Skeletal muscle satellite cell (primary cell): ENCODE data around the gene UXT.
A peak's percentile ranks its signal among the peaks of the same experiment; 100 is the strongest.

Source experiments
- H3K27me3 ChIP-seq: 2 replicates; pipeline ENCODE4 v1.7.0; 2013; ENCODE audit warnings: low read length; ENCODE audit not compliant: control insufficient read depth, insufficient read depth
- H3K36me3 ChIP-seq: 2 replicates; pipeline ENCODE4 v1.7.0; 2013; ENCODE audit warnings: mild to moderate bottlenecking, control low read depth, low read length; ENCODE audit not compliant: insufficient read depth
- H3K4me1 ChIP-seq: 2 replicates; pipeline ENCODE4 v1.7.0; 2013; ENCODE audit warnings: low read length; ENCODE audit not compliant: control insufficient read depth, insufficient read depth
- H3K4me2 ChIP-seq: 2 replicates; pipeline ENCODE4 v1.7.0; 2013; ENCODE audit warnings: mild to moderate bottlenecking, low read length
- H3K4me3 ChIP-seq: 2 replicates; pipeline ENCODE4 v1.7.0; 2013; ENCODE audit warnings: low read length
- H3K9ac ChIP-seq: 2 replicates; pipeline ENCODE4 v1.7.0; 2013; ENCODE audit warnings: mild to moderate bottlenecking, low read depth, low read length, moderate library complexity
- H3K9me3 ChIP-seq: replicated peaks from 2 replicates; pipeline ENCODE4 v1.7.0; 2013; ENCODE audit warnings: mild to moderate bottlenecking, control low read depth, low read length

UXT gene

DNA sequence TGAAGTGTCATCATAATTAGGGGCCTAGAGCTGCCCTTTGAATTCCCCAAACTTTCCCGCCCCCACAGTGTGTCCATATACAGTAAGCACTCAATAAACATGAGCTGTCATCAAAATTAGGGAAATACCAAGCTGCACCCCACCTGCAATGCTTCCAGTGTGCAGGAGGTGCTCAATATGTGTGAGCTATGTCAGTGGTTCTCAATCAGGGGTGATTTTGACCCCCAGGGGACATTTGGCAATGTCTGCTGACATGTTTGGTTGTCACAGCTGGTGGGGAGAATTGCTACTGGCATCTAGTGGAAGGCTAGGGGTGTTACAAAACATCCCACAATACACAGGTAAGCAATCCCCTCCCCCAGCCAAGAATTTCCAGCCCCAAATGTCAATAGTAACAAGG lies 30.0 kb downstream of the UXT start:
- H3K4me2 ChIP-seq = no peak overlapping the region
- no peaks in the 10 kb centered on the region for H3K27me3 ChIP-seq
- no peak overlapping the region for H3K9ac ChIP-seq
- no peak overlapping the region for H3K4me3 ChIP-seq
- H3K9me3 ChIP-seq = no peaks in the 10 kb centered on the region
- H3K4me1 ChIP-seq = no peaks in the 10 kb centered on the region
- H3K36me3 ChIP-seq = no peaks in the 10 kb centered on the region

DNA sequence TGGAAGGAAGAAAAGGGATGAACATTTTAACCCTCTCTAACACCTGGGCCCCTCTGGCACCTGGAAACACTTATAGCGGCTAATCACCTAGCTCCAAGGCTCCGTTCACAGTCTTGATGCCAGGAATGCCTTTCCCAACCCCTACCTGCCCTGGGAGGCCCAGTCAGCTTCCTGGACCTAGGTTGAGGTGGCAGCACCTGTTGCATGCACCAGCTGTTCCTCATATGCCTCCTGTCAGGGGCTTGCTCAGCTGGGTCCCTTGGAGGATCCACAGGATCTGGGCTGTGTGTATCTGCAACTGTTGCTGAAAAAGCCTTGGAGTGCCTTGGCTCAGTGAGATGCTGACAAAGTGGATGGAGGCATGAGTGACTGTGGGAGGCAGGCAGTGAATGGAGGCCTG lies 33.6 kb downstream of the UXT start:
- Histone ChIP-seq H3K4me1 (no peaks in the 10 kb centered on the region), H3K9me3 (no peaks in the 10 kb centered on the region), H3K9ac (no peak overlapping the region), H3K4me2 (no peak overlapping the region), H3K27me3 (no peaks in the 10 kb centered on the region), H3K4me3 (no peak overlapping the region), H3K36me3 (no peaks in the 10 kb centered on the region)

GRCh38 chrX:47623540-47624027 lies 35.4 kb downstream of the UXT start:
- Histone ChIP-seq H3K36me3 (no peaks in the 10 kb centered on the region), H3K4me1 (no peaks in the 10 kb centered on the region), H3K27me3 (no peaks in the 10 kb centered on the region), H3K4me3 (peak overlapping the region; percentile 63), H3K9me3 (no peaks in the 10 kb centered on the region), H3K9ac (no peak overlapping the region), H3K4me2 (peak overlapping the region; percentile 73)

DNA sequence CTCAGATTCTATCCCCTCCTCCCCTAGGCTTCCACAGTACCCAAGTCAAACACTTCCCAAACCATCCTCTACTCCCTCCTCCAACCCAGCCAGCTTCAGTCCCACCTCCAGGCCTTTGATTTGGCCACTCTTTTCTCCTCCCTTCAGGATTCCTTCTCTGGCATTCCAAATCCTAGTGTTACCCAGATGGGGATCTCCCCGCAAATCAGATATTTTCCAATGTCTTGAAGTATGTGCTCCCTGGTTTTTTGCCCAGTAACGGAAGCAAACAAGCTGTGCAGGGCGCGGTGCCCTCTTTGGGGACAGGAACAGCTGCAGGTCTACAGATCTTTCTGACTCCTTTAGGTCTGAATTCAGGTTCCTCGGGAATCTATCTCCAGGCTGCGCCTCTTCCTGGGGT lies 37.1 kb downstream of the UXT start:
- Histone ChIP-seq H3K4me3 (no peak overlapping the region), H3K9ac (no peak overlapping the region), H3K4me1 (no peaks in the 10 kb centered on the region), H3K9me3 (no peaks in the 10 kb centered on the region), H3K27me3 (peaks cover 7% of the 10 kb centered on the region), H3K36me3 (no peaks in the 10 kb centered on the region), H3K4me2 (no peak overlapping the region)

DNA sequence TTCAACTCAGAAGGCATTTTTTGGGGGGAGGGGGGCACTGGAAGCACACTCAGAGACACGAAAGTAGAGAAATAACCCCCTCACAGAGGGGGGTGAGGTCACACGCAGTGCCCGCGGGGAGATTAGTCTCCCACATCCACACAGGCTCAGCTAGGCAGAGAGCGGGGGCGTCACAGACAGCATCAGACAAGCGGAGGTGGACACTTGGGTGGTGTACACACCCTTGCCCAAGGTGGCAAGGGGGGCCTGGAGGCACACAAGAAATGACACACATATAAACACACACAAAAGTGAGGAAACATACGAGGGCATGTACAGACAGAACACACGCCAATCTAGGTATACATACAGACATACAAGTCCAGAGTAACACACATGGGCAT lies 38.7 kb downstream of the UXT start:
- Histone ChIP-seq H3K9ac (no peak overlapping the region), H3K4me3 (no peak overlapping the region), H3K4me2 (peak overlapping the region; percentile 33), H3K4me1 (no peaks in the 10 kb centered on the region), H3K9me3 (no peaks in the 10 kb centered on the region), H3K27me3 (peaks cover 7% of the 10 kb centered on the region), H3K36me3 (no peaks in the 10 kb centered on the region)

- Histone ChIP-seq H3K4me1 (no peaks in the 10 kb centered on the region), H3K4me2 (peak within 1 kb of the TSS; percentile 80), H3K27me3 (peaks cover 7% of the 10 kb centered on the region), H3K36me3 (no peaks in the 10 kb centered on the region), H3K4me3 (peak within 1 kb of the TSS; percentile 60), H3K9me3 (no peaks in the 10 kb centered on the region), H3K9ac (no peak within 1 kb of the TSS)
Measured at GRCh38 chrX:47619486-47620302, 39.3 kb downstream of the UXT start, which contains the start of gene SYN1. Gene SYN1 (minus strand): TSS chrX:47619857. CDS start chrX:47619728, 129 bp downstream.

GRCh38 chrX:47618923-47619485 lies 40.0 kb downstream of the UXT start:
- H3K9me3 ChIP-seq = no peaks in the 10 kb centered on the region
- H3K9ac ChIP-seq = no peak overlapping the region
- H3K27me3 ChIP-seq = peaks cover 11% of the 10 kb centered on the region
- peak overlapping the region; percentile 80 for H3K4me2 ChIP-seq
- H3K4me3 ChIP-seq = no peak overlapping the region
- H3K4me1 ChIP-seq = no peaks in the 10 kb centered on the region
- no peaks in the 10 kb centered on the region for H3K36me3 ChIP-seq

GRCh38 chrX:47614618-47615017 lies 44.4 kb downstream of the UXT start:
- Histone ChIP-seq H3K27me3 (peaks cover 14% of the 10 kb centered on the region), H3K9me3 (no peaks in the 10 kb centered on the region), H3K9ac (no peak overlapping the region), H3K4me3 (no peak overlapping the region), H3K4me1 (no peaks in the 10 kb centered on the region), H3K36me3 (no peaks in the 10 kb centered on the region), H3K4me2 (no peak overlapping the region)

DNA sequence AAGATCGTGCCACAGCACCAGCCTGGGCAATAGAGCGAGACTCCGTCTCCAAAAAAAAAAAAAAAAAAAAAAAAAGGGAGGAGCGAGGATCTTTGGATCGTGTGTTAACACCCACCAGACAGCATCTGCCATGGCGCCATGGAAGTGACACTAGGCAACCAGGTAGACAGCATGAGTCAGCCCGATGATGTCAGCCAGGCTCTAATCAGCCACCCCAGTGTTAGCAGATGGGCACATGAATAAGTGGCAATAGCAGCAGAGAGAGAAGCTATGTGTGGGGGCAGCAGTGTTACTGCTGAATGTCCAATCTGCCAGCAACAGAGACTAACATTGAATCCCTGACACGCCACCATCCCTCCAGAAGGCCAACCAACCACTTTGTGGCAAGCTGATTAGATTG lies 45.9 kb downstream of the UXT start:
- no peaks in the 10 kb centered on the region for H3K4me1 ChIP-seq
- no peak overlapping the region for H3K9ac ChIP-seq
- peaks cover 10% of the 10 kb centered on the region for H3K27me3 ChIP-seq
- H3K4me3 ChIP-seq = no peak overlapping the region
- H3K4me2 ChIP-seq = no peak overlapping the region
- no peaks in the 10 kb centered on the region for H3K9me3 ChIP-seq
- H3K36me3 ChIP-seq = no peaks in the 10 kb centered on the region

DNA sequence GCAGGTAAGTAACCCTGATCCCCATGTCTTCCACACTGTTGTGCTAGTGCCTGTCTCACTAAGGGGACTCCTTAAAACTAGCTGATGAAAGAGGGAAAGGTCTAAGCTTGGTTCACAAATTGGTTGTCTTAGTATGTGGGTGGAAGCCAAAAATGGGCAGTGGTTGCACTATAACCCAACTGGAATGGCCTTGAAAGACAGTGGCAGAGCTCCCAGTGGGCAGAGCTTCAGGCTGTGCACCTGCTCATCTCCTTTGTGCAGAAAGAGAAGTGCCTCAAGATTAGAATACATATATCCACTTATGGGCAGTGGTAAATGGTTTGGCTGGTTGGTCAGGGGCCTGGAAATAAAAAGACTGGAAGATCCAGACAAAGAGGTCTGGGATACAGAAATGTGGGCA lies 46.6 kb downstream of the UXT start:
- H3K4me3 ChIP-seq = no peak overlapping the region
- H3K27me3 ChIP-seq = peaks cover 6% of the 10 kb centered on the region
- H3K4me1 ChIP-seq = no peaks in the 10 kb centered on the region
- no peak overlapping the region for H3K9ac ChIP-seq
- H3K9me3 ChIP-seq = no peaks in the 10 kb centered on the region
- H3K36me3 ChIP-seq = no peaks in the 10 kb centered on the region
- H3K4me2 ChIP-seq = no peak overlapping the region

DNA sequence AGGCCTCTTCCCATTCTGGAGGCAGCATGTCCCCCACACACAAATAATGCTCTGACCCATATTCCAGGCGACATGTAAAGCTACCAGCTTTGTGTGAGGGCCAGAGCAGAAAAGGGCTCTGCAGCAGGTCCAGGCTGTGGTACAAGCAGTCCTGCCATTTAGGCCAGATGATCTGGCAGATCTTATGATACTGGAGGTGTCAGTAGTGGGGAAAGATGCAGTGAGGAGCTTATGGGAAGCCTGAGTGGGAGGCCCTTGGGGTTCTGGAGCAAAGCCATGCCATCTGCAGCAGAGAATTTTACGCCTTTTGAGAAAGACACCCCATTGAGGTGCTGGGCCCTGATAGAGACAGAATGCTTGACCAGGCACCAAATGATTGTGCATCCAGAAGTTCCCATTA lies 47.1 kb downstream of the UXT start:
- Histone ChIP-seq H3K4me3 (no peak overlapping the region), H3K36me3 (no peaks in the 10 kb centered on the region), H3K4me2 (no peak overlapping the region), H3K9me3 (no peaks in the 10 kb centered on the region), H3K27me3 (peaks cover 6% of the 10 kb centered on the region), H3K9ac (no peak overlapping the region), H3K4me1 (no peaks in the 10 kb centered on the region)

GRCh38 chrX:47611489-47611888 lies 47.5 kb downstream of the UXT start:
- Histone ChIP-seq H3K4me1 (no peaks in the 10 kb centered on the region), H3K4me2 (no peak overlapping the region), H3K4me3 (no peak overlapping the region), H3K9ac (no peak overlapping the region), H3K36me3 (no peaks in the 10 kb centered on the region), H3K9me3 (no peaks in the 10 kb centered on the region), H3K27me3 (peaks cover 6% of the 10 kb centered on the region)
